ENCODE results near the gene LAMTOR3.

Gene LAMTOR3

GRCh38 chr4:99860521-99860920 lies 33.7 kb downstream of the LAMTOR3 start:
- H3K4me1 ChIP-seq (ENCODE audit: control insufficient read depth, low read depth, low read length), result no peaks in the 10 kb centered on the region
- no peak overlapping the region for H3K9ac ChIP-seq (ENCODE audit: low read length)
- no peaks in the 10 kb centered on the region for H3K27me3 ChIP-seq (ENCODE audit: control insufficient read depth, insufficient read depth, low read length)
- H3K9me3 ChIP-seq (ENCODE audit: control insufficient read depth, low read depth, low read length), result no peaks in the 10 kb centered on the region
- H3K4me3 ChIP-seq (ENCODE audit: low read length), result no peak overlapping the region
- H3K36me3 ChIP-seq (ENCODE audit: control insufficient read depth, low read depth, low read length), result no peaks in the 10 kb centered on the region
- no peak overlapping the region for H3K27ac ChIP-seq (ENCODE audit: low read length)

DNA sequence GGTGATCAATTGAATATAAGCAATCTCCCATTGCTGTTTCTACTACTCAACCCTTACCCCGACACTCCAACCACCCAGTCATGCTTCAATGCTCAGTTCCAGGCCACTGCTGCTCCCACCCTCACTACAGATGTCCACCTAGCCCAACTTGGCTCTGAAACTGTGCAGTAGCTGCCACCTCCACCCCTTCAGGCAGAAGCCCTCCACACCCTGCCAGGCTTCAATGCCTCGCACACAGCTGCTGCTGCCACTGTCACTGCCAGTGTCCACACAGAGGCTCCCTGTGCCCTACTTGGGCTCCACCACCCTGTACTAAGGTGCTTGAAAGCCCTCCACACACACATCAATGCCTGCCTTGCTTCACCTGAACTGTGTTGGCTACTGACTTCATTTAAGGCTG lies 34.6 kb downstream of the LAMTOR3 start:
- H3K36me3 ChIP-seq (ENCODE audit: control insufficient read depth, low read depth, low read length), result no peaks in the 10 kb centered on the region
- H3K9ac ChIP-seq (ENCODE audit: low read length), result no peak overlapping the region
- H3K9me3 ChIP-seq (ENCODE audit: control insufficient read depth, low read depth, low read length), result no peaks in the 10 kb centered on the region
- H3K27me3 ChIP-seq (ENCODE audit: control insufficient read depth, insufficient read depth, low read length), result no peaks in the 10 kb centered on the region
- H3K4me1 ChIP-seq (ENCODE audit: control insufficient read depth, low read depth, low read length), result no peaks in the 10 kb centered on the region
- no peak overlapping the region for H3K27ac ChIP-seq (ENCODE audit: low read length)
- no peak overlapping the region for H3K4me3 ChIP-seq (ENCODE audit: low read length)

- Histone ChIP-seq H3K9ac (ENCODE audit: low read length) (no peak overlapping the region), H3K27me3 (ENCODE audit: control insufficient read depth, insufficient read depth, low read length) (no peaks in the 10 kb centered on the region), H3K4me1 (ENCODE audit: control insufficient read depth, low read depth, low read length) (no peaks in the 10 kb centered on the region), H3K4me3 (ENCODE audit: low read length) (no peak overlapping the region), H3K36me3 (ENCODE audit: control insufficient read depth, low read depth, low read length) (no peaks in the 10 kb centered on the region), H3K9me3 (ENCODE audit: control insufficient read depth, low read depth, low read length) (no peaks in the 10 kb centered on the region), H3K27ac (ENCODE audit: low read length) (no peak overlapping the region)
These were observed 36.9 kb downstream of the LAMTOR3 start for GRCh38 chr4:99857307-99857706.

DNA sequence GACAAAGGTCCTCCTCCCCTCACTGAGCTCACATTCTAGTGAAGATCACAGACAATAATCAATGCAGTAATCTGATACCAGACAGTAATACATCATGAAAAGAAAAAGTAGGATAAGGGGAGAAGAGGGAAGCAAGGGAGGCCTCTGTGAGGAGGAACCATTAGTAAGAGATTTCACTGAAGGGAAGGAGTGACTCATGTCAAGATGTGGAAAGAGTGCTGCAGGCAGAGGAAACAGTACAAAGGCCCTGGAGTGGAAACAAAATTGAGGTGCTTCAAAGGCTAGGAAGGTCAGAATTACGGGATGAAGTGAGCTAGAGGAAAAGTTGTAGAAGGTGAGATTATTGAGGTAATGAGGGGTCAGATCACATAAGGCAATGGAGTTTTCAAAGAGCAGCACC lies 38.1 kb downstream of the LAMTOR3 start:
- no peaks in the 10 kb centered on the region for H3K36me3 ChIP-seq (ENCODE audit: control insufficient read depth, low read depth, low read length)
- H3K4me3 ChIP-seq (ENCODE audit: low read length), result no peak overlapping the region
- no peak overlapping the region for H3K9ac ChIP-seq (ENCODE audit: low read length)
- H3K27ac ChIP-seq (ENCODE audit: low read length), result no peak overlapping the region
- no peaks in the 10 kb centered on the region for H3K27me3 ChIP-seq (ENCODE audit: control insufficient read depth, insufficient read depth, low read length)
- H3K9me3 ChIP-seq (ENCODE audit: control insufficient read depth, low read depth, low read length), result no peaks in the 10 kb centered on the region
- no peaks in the 10 kb centered on the region for H3K4me1 ChIP-seq (ENCODE audit: control insufficient read depth, low read depth, low read length)

DNA sequence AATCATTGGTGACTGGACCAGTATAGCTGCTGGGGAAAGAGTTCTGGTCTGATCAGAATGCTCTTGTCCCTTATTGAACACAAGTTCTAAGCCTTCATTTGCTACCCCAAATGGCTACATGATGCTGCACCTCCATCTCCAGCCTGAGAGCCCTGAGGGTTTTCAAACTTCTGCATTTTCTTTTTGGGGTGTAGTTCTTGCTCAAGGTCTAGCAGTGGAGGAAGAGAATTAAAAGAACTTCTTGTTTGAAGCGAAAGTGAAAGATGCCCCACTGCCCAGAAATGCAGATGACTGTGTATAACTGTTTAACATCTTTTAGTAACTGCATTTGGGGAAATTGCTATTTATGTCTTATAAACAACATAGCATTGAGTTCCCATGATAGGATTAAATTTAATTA lies 38.5 kb downstream of the LAMTOR3 start:
- no peaks in the 10 kb centered on the region for H3K27me3 ChIP-seq (ENCODE audit: control insufficient read depth, insufficient read depth, low read length)
- no peaks in the 10 kb centered on the region for H3K4me1 ChIP-seq (ENCODE audit: control insufficient read depth, low read depth, low read length)
- H3K9me3 ChIP-seq (ENCODE audit: control insufficient read depth, low read depth, low read length), result no peaks in the 10 kb centered on the region
- no peak overlapping the region for H3K27ac ChIP-seq (ENCODE audit: low read length)
- H3K36me3 ChIP-seq (ENCODE audit: control insufficient read depth, low read depth, low read length), result no peaks in the 10 kb centered on the region
- no peak overlapping the region for H3K9ac ChIP-seq (ENCODE audit: low read length)
- no peak overlapping the region for H3K4me3 ChIP-seq (ENCODE audit: low read length)

DNA sequence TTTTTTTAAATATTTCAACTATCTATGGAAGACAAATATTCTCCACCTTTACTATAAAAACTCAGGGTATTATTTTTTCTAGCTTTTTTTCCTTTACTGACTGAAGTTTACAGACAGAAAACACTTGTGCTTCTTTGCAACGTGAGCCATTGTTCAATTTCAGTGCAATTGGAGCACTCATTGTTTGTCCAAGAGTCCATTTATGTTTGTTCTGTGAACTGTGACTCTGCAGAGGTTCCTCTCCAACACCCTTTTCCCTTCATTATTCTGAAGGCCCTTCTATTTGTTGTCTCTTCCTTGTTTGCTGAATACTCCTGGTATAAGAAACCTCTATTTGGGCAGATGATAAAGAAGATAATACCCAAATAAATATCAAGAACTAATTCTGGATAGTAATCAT lies 40.2 kb downstream of the LAMTOR3 start:
- Histone ChIP-seq H3K4me3 (ENCODE audit: low read length) (no peak overlapping the region), H3K9me3 (ENCODE audit: control insufficient read depth, low read depth, low read length) (no peaks in the 10 kb centered on the region), H3K36me3 (ENCODE audit: control insufficient read depth, low read depth, low read length) (no peaks in the 10 kb centered on the region), H3K27me3 (ENCODE audit: control insufficient read depth, insufficient read depth, low read length) (no peaks in the 10 kb centered on the region), H3K4me1 (ENCODE audit: control insufficient read depth, low read depth, low read length) (no peaks in the 10 kb centered on the region), H3K9ac (ENCODE audit: low read length) (no peak overlapping the region), H3K27ac (ENCODE audit: low read length) (no peak overlapping the region)

DNA sequence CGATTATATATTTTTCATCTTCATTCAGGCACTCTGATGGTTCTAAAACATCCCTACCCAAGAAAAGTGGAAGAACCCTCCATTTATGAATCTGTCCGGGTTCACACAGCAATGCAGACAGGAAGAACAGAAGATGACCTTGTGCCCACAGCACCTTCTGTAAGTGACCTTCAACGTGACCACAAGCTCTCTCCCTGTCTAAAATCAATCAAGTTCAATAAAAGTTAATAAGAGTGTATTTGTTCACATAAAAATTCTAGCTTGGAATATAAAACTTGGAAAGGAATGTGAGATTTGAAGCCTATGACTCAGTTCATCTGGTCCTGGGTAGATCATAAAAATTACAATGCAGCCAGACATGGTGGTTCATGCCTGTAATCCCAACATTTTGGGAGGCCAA lies 41.0 kb downstream of the LAMTOR3 start:
- H3K9me3 ChIP-seq (ENCODE audit: control insufficient read depth, low read depth, low read length), result no peaks in the 10 kb centered on the region
- no peaks in the 10 kb centered on the region for H3K4me1 ChIP-seq (ENCODE audit: control insufficient read depth, low read depth, low read length)
- H3K9ac ChIP-seq (ENCODE audit: low read length), result no peak overlapping the region

GRCh38 chr4:99852199-99852749 lies 42.0 kb downstream of the LAMTOR3 start:
- no peaks in the 10 kb centered on the region for H3K27me3 ChIP-seq (ENCODE audit: control insufficient read depth, insufficient read depth, low read length)
- H3K4me1 ChIP-seq (ENCODE audit: control insufficient read depth, low read depth, low read length), result no peaks in the 10 kb centered on the region
- H3K4me3 ChIP-seq (ENCODE audit: low read length), result no peak overlapping the region
- H3K9ac ChIP-seq (ENCODE audit: low read length), result no peak overlapping the region
- H3K9me3 ChIP-seq (ENCODE audit: control insufficient read depth, low read depth, low read length), result no peaks in the 10 kb centered on the region
- H3K36me3 ChIP-seq (ENCODE audit: control insufficient read depth, low read depth, low read length), result no peaks in the 10 kb centered on the region
- H3K27ac ChIP-seq (ENCODE audit: low read length), result no peak overlapping the region

More for the DNA sequence above, 41.0 kb downstream of the LAMTOR3 start:
- Histone ChIP-seq H3K4me3 (ENCODE audit: low read length) (no peak overlapping the region), H3K36me3 (ENCODE audit: control insufficient read depth, low read depth, low read length) (no peaks in the 10 kb centered on the region), H3K27me3 (ENCODE audit: control insufficient read depth, insufficient read depth, low read length) (no peaks in the 10 kb centered on the region), H3K27ac (ENCODE audit: low read length) (no peak overlapping the region)

DNA sequence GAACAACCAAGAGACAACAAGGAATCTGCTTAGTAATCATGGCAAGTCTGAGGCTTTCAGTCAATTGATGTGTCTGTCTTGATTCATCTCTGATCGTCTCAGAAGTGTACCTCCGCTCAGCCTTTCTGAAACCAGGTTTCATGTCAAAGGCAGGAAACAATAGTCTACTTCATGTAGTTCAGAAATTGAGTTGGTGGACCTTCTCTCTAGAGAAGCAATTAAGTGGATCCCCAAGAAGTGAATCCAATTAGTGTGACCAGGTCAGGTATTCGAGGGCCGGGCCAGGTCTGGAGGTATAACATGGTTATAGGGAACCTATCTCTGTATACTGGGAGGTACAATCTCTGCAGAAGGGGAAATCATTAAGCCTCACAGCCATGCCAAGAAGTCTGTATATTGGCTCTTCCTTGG lies 45.6 kb downstream of the LAMTOR3 start:
- Histone ChIP-seq H3K36me3 (ENCODE audit: control insufficient read depth, low read depth, low read length) (no peaks in the 10 kb centered on the region), H3K4me1 (ENCODE audit: control insufficient read depth, low read depth, low read length) (no peaks in the 10 kb centered on the region), H3K9me3 (ENCODE audit: control insufficient read depth, low read depth, low read length) (no peaks in the 10 kb centered on the region), H3K27ac (ENCODE audit: low read length) (no peak overlapping the region), H3K4me3 (ENCODE audit: low read length) (no peak overlapping the region), H3K27me3 (ENCODE audit: control insufficient read depth, insufficient read depth, low read length) (no peaks in the 10 kb centered on the region), H3K9ac (ENCODE audit: low read length) (no peak overlapping the region)

DNA sequence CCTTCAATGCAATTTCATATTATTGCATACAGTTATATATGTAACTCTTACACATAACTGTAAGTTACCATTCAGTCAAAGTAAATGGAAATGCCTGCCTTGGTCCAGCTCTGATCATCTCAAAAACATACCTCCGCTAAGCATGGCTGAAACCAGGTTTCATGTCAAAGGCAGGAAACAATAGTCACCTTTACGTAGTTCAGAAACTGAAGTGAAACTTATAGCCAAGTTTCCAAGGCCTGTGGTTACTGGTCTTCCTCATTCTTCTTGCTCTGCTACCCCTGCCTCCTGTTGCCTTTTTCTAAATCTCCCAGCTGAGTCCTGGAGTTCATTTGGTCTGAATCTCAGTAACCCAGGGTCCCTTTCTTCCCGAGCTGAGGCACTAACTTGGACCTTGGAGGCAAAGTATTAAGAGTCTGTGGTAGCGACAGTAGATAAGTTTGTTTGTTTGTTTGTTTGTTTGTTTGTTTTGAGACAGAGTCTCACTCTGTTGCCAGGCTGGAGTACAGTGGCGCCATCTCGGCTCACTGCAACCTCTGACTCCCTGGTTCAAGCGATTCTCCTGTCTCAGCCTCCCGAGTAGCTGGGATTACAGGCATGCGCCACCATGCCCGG lies 46.8 kb downstream of the LAMTOR3 start:
- no peak overlapping the region for H3K9ac ChIP-seq (ENCODE audit: low read length)
- no peak overlapping the region for H3K4me3 ChIP-seq (ENCODE audit: low read length)
- H3K4me1 ChIP-seq (ENCODE audit: control insufficient read depth, low read depth, low read length), result no peaks in the 10 kb centered on the region
- no peak overlapping the region for H3K27ac ChIP-seq (ENCODE audit: low read length)
- no peaks in the 10 kb centered on the region for H3K9me3 ChIP-seq (ENCODE audit: control insufficient read depth, low read depth, low read length)
- no peaks in the 10 kb centered on the region for H3K36me3 ChIP-seq (ENCODE audit: control insufficient read depth, low read depth, low read length)
- H3K27me3 ChIP-seq (ENCODE audit: control insufficient read depth, insufficient read depth, low read length), result no peaks in the 10 kb centered on the region

DNA sequence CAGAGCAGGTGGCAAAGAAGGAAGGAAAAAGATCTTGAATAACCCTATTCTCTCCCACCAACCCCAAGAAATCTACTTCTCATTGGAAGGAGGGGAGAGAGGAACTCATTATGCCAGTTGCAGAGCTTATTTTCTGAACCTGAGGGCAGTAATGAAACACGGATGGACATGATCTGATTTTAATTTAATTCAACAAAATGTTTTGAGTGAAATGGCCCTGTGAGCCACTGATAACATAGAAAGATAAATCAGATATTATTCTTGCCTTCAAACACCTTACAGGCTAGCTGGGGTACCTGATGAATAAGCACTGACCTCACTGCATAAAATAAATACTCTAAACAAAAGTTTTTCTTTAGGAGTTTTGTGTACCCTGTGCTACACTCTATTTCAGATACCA lies 47.3 kb downstream of the LAMTOR3 start:
- H3K27ac ChIP-seq (ENCODE audit: low read length), result no peak overlapping the region
- H3K9ac ChIP-seq (ENCODE audit: low read length), result no peak overlapping the region
- no peaks in the 10 kb centered on the region for H3K27me3 ChIP-seq (ENCODE audit: control insufficient read depth, insufficient read depth, low read length)
- H3K4me1 ChIP-seq (ENCODE audit: control insufficient read depth, low read depth, low read length), result no peaks in the 10 kb centered on the region
- H3K4me3 ChIP-seq (ENCODE audit: low read length), result no peak overlapping the region
- no peaks in the 10 kb centered on the region for H3K36me3 ChIP-seq (ENCODE audit: control insufficient read depth, low read depth, low read length)
- no peaks in the 10 kb centered on the region for H3K9me3 ChIP-seq (ENCODE audit: control insufficient read depth, low read depth, low read length)

DNA sequence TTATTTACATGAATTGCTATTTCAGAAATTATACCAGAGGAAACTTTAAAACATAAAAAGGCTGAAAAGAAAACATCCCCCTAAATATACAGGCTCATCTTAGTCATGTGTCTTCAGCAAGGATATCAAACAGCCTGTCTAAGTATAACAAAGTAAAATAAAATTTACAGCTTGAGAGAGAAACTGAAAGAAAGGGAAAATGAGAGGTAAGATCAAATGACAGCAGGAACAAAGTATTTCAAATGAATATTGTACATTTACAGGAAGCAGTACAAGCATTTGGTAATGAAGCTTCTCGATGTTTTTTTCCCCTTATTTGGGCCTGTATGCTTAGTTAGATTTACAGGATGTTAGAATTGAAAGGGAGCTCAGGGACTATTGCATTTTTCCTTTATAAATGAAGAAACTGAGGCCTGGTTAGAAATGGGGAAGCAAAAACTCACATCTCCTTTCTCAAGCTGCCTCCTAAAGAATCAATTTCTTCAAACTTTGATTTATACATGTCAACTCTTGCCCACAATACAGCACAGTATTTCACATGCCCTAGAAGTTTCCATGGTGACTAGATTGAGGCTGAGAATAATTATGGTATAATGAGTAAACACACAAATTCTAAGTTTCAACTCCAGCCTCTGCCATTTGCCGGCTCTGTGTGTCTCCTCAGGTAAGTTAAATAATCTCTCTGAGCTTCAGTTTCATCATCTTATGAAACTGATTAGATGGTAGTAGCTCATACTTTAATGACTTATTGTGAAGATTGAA lies 48.3 kb downstream of the LAMTOR3 start:
- no peaks in the 10 kb centered on the region for H3K9me3 ChIP-seq (ENCODE audit: control insufficient read depth, low read depth, low read length)
- no peak overlapping the region for H3K27ac ChIP-seq (ENCODE audit: low read length)
- no peaks in the 10 kb centered on the region for H3K36me3 ChIP-seq (ENCODE audit: control insufficient read depth, low read depth, low read length)
- no peak overlapping the region for H3K4me3 ChIP-seq (ENCODE audit: low read length)
- no peaks in the 10 kb centered on the region for H3K27me3 ChIP-seq (ENCODE audit: control insufficient read depth, insufficient read depth, low read length)
- H3K9ac ChIP-seq (ENCODE audit: low read length), result no peak overlapping the region
- no peaks in the 10 kb centered on the region for H3K4me1 ChIP-seq (ENCODE audit: control insufficient read depth, low read depth, low read length)
